ACC112 (cell line): ENCODE data around the gene MPPED2.
A peak's percentile ranks its signal among the peaks of the same experiment; 100 is the strongest.

Experiments used
- H2AFZ ChIP-seq: fragments of 200-600 bp; sonication (generic); one replicate; pipeline ENCODE4 v1.6.0; 2017; ENCODE audit warnings: antibody characterized with exemption, low read length; ENCODE audit not compliant: unreplicated experiment
- H3K27ac ChIP-seq: fragments of 200-600 bp; sonication (generic); 2 replicates; pipeline ENCODE4 v1.5.1; 2014; ENCODE audit warnings: low read depth, mild to moderate bottlenecking, antibody characterized with exemption, low read length, moderate library complexity
- H3K27me3 ChIP-seq: fragments of 200-600 bp; sonication (generic); 2 replicates; pipeline ENCODE4 v1.6.1; 2014; ENCODE audit warnings: mild to moderate bottlenecking, antibody characterized with exemption, low read length, moderate library complexity, mixed read lengths; ENCODE audit not compliant: insufficient read depth
- H3K36me3 ChIP-seq: fragments of 200-600 bp; sonication (generic); 2 replicates; pipeline ENCODE4 v1.6.1; 2016; ENCODE audit warnings: mild to moderate bottlenecking, antibody characterized with exemption, low read length, moderate library complexity, mixed read lengths; ENCODE audit not compliant: insufficient read depth
- H3K4me1 ChIP-seq: fragments of 200-600 bp; sonication (generic); one replicate; pipeline ENCODE4 v1.6.1; 2016; ENCODE audit warnings: low read length, mixed read lengths; ENCODE audit not compliant: insufficient read depth, unreplicated experiment, control insufficient read depth
- H3K4me3 ChIP-seq: fragments of 200-600 bp; sonication (generic); 2 replicates; pipeline ENCODE4 v1.5.1; 2014; ENCODE audit warnings: mild to moderate bottlenecking, low read depth, low read length
- H3K79me2 ChIP-seq: fragments of 200-600 bp; sonication (generic); one replicate; pipeline ENCODE4 v1.6.0; 2016; ENCODE audit warnings: low read length; ENCODE audit not compliant: control insufficient read depth, unreplicated experiment, insufficient read depth

MPPED2 gene, protein sequence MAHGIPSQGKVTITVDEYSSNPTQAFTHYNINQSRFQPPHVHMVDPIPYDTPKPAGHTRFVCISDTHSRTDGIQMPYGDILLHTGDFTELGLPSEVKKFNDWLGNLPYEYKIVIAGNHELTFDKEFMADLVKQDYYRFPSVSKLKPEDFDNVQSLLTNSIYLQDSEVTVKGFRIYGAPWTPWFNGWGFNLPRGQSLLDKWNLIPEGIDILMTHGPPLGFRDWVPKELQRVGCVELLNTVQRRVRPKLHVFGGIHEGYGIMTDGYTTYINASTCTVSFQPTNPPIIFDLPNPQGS

DNA sequence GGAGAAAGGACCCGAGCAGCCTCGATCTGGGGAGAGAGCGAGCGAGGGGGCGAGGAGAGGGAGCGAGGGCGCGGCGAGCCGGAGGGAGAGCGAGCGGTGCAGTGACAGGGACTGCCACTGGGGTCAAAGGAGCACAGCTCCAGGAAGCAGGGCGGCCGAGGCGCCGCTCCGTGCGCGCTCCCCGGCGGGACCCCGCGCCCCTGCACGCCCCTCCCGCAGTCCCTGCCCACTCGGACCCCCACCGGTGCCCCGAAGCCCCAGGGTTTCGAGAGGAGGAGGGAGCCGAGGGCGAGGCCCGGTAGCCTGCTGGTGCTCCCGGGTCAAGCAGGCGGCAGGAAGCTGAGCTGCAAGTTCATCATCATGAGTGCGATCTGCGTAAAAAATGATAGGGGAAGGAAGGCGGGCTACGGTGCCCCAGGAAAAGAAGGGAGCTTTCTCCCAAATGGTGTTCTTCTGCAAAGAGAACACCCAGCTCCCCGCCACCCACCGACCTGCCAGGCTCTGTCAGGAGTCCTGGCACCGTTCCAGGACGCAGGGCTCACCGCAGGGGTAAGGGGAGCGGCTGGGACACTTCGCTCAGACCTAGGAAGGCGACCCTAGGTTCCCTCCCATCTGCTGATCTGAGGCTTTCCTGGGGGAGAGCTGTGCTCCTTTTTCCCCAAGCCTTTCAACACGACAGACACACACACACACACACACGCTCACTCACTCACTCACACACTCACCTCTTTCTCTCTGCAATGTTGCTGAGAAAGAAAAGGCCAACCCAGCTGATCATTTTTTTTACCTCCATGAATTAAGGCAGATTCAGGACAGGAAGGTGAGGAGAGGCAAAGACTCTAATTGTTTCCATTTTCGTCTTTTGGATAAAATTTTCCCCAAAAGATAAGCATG, at the start of gene MPPED2:
Gene MPPED2 (minus strand): TSS at position 103 of the 894 bp plus-strand sequence. CDS start 5,980 bp downstream, outside the sequence.
- H2AFZ ChIP-seq = no peak within 1 kb of the TSS
- no peaks in the 10 kb centered on the region for H3K79me2 ChIP-seq
- H3K36me3 ChIP-seq = no peaks in the 10 kb centered on the region
- no peaks in the 10 kb centered on the region for H3K4me1 ChIP-seq
- no peak within 1 kb of the TSS for H3K27ac ChIP-seq
- 0 out of 2 replicates have a peak within 1 kb of the TSS, but pooled peaks have one; percentile 22 for H3K4me3 ChIP-seq
- peaks cover 80% of the 10 kb centered on the region for H3K27me3 ChIP-seq

DNA sequence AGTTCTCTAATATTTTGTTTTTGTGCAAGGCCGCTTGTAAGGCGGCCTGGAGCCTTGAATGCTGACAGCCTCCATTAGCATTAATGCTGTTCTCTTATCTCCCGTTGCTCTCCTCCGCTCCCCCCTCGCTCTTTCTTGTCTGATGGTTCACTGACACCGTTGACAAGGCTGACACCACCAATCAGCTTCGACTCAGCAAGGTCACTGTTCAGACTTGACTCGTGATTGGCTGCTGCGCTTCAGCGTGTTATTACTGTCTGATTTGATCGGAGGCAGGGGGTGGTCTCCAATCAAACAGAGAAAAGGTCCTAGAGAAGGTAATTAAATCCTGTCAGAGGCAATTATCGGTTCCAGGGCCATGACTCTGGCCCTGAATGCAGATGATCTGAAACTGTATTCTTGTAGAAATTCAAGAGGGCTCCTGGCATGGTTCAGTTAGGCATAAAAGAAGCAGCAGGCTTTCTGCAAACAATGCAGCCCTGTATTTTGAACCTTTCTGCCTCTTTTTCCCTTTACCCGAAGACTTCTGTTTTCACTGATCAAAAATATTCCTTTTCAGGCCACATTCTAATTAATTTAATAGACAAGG, 49.3 kb upstream of the MPPED2 start:
- no peaks in the 10 kb centered on the region for H3K36me3 ChIP-seq
- H3K79me2 ChIP-seq = no peaks in the 10 kb centered on the region
- no peaks in the 10 kb centered on the region for H3K27me3 ChIP-seq
- H3K4me3 ChIP-seq = no peak overlapping the region
- no peak overlapping the region for H3K27ac ChIP-seq
- no peak overlapping the region for H2AFZ ChIP-seq
- H3K4me1 ChIP-seq = no peaks in the 10 kb centered on the region

DNA sequence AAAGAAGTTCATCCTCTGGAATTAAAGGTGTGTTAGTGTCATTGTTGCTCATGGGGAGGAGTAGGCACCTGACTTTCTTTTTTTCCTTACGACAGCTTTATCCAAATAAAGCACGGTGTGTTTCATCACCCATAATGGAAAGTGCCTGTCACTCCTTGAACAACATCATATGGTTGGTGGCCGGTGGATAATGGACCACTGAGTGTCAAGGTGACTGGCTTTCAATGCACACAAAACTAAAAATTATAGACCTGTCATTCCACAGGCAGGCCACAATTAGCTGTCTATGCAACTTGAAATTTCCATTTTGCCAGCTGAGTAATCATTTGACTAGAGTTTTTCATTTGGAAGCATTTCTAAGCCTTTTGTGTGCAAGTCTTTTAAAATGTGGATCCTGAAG, 45.0 kb upstream of the MPPED2 start:
- Histone ChIP-seq H2AFZ (no peak overlapping the region), H3K4me1 (no peaks in the 10 kb centered on the region), H3K4me3 (no peak overlapping the region), H3K79me2 (no peaks in the 10 kb centered on the region), H3K27me3 (no peaks in the 10 kb centered on the region), H3K36me3 (no peaks in the 10 kb centered on the region), H3K27ac (no peak overlapping the region)

DNA sequence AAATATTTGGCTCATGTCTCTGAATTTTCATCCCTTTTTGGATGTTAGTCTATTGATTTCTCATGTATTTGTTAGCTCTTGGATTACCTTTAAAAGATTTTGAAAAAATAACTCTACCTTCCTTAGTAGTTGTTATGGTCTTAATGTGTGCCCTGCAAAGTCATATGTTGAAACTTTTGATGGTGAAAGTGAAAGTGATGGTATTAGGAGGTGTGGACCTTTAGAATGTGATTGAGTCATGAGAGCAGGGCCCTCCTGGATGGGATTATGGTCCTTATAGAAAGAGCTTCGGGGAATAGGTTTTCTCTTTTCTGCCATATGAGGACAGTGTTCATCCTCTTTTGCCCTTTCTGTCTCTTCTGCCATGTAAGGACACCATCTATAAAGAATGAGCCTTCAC, 33.6 kb upstream of the MPPED2 start:
- Histone ChIP-seq H2AFZ (no peak overlapping the region), H3K27ac (no peak overlapping the region), H3K4me3 (no peak overlapping the region), H3K4me1 (no peaks in the 10 kb centered on the region), H3K36me3 (no peaks in the 10 kb centered on the region), H3K27me3 (no peaks in the 10 kb centered on the region), H3K79me2 (no peaks in the 10 kb centered on the region)

DNA sequence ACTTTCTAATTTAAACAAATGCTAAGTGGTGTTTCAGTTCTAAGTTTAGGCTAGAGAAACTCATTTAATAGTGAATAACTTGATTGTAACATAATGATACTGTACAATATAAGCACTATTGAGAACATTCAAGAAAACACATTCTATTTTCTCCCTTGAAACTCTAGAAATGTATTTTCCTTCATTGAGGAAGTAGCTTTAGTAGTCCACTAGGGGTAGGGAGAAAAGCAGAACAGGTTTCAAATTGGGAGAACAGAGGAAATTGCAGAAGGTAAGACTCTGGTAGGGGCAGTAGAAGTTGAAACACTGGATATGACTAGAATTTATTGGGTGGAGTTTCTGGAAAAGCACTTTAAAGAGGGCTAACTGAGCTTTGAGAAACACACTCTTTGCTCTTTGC, 31.6 kb upstream of the MPPED2 start:
- no peaks in the 10 kb centered on the region for H3K36me3 ChIP-seq
- H3K79me2 ChIP-seq = no peaks in the 10 kb centered on the region
- no peak overlapping the region for H2AFZ ChIP-seq
- H3K4me3 ChIP-seq = no peak overlapping the region
- no peaks in the 10 kb centered on the region for H3K27me3 ChIP-seq
- H3K4me1 ChIP-seq = no peaks in the 10 kb centered on the region
- no peak overlapping the region for H3K27ac ChIP-seq

DNA sequence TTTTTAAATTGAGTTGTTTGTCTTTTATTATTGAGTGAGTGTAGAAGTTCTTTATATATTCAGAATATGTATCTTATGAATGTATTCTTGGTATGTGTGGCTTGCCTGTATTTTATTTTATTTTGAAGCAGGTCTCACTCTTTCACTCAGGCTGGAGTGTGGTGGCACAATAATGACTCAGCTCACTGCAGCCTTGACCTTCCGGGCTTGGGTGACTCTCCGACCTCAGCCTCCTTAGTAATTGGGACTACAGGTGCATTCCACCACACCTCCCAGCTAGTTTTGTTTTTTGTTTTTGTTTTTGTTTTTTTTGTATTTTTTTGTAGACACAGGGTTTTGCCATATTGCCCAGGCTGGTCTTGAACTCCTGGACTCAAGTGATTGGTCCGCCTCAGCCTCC, 24.5 kb upstream of the MPPED2 start:
- Histone ChIP-seq H3K4me1 (no peaks in the 10 kb centered on the region), H3K27me3 (no peaks in the 10 kb centered on the region), H3K4me3 (no peak overlapping the region)

DNA sequence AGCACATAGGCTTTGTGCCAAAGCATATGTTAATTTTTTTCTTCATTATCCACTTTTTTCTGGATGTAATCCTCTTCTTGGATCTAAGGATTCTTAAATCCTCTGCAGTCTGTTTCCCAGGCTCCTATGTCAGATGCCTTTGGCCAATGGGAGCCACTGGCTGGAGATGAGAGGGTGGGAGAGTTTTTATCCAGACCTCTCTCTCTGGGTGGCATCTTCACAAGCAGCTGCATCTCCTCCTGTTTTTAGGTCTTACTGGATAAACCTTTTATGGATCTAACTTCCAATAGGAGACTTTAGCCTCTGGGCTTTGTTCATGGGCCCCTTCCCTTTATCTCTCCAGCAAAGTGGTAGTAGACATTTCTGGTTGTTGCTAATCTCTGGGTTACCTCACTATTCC, 22.4 kb upstream of the MPPED2 start:
- Histone ChIP-seq H3K27ac (no peak overlapping the region), H3K4me3 (no peak overlapping the region), H3K79me2 (no peaks in the 10 kb centered on the region), H3K4me1 (no peaks in the 10 kb centered on the region), H3K36me3 (no peaks in the 10 kb centered on the region), H3K27me3 (no peaks in the 10 kb centered on the region), H2AFZ (no peak overlapping the region)

More for the DNA sequence above, 24.5 kb upstream of the MPPED2 start:
- Histone ChIP-seq H2AFZ (no peak overlapping the region), H3K79me2 (no peaks in the 10 kb centered on the region), H3K27ac (no peak overlapping the region), H3K36me3 (no peaks in the 10 kb centered on the region)

DNA sequence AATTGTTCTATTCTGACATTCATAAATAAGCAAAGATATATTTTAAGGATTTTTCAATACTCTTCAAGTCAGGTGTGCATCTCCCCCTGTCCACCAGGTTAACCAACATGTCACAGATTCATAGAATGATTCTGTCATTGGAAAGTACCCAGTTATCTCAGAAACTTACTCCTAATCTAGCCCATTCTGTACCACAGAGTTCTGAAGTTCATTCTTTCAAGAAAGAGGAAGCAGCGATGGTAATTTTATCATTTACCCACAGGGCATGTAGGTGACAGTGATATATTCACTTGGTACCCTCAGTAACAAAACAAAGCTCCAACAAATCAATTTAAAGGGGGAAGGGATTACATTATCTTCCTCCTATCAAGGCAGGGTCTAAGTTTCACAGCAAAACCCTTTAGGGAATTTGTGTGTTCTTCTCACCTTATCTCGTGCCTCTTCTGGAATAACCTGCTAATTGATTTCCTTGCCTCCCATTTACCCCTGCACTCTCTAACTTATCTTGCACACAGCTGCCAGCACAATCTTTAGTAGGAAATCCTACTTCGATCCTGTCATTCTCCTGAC, 19.0 kb upstream of the MPPED2 start:
- H2AFZ ChIP-seq = no peak overlapping the region
- H3K36me3 ChIP-seq = no peaks in the 10 kb centered on the region
- H3K79me2 ChIP-seq = no peaks in the 10 kb centered on the region
- H3K27me3 ChIP-seq = no peaks in the 10 kb centered on the region
- no peak overlapping the region for H3K4me3 ChIP-seq
- H3K27ac ChIP-seq = no peak overlapping the region
- H3K4me1 ChIP-seq = no peaks in the 10 kb centered on the region

DNA sequence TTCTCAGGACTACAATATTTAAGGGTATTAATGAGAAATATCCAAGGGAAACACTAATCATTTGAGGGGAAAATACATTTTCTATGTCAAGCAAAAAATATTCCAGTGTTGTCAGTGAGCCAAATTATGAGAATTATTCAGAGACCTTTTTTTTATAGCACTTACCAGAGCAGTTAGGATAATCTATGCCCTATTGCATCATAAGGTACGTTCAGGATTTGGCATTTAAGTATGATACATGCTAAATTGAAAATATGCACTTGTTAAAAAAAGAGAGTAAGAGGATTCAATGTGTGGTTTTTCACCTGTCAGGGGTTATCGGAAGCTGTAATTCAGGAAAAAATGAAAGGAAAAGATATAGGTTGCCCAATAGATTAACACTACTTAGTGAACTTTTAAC, 17.2 kb upstream of the MPPED2 start:
- H3K36me3 ChIP-seq = no peaks in the 10 kb centered on the region

DNA sequence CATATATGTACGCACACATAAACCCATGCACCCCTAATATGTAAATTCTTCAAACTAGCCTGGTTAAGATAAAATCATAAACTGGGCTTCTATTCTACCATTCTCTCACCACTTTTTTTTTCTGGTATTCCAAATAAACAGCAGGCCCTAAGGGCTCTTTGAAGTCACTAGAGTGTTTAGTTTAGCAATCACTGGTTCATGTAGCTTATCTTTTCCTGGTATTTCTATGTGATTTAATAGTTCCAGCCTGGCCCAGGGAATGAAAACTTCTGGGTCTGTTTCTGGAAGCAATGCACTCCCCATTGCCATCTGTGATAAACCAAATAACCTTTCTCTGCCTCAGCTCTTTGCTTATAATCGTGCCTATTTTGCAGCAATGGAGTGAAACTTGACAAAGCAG, 10.7 kb upstream of the MPPED2 start:
- H3K36me3 ChIP-seq = no peaks in the 10 kb centered on the region
- H3K4me3 ChIP-seq = no peak overlapping the region
- no peaks in the 10 kb centered on the region for H3K27me3 ChIP-seq
- no peak overlapping the region for H2AFZ ChIP-seq
- H3K4me1 ChIP-seq = no peaks in the 10 kb centered on the region
- H3K27ac ChIP-seq = no peak overlapping the region
- H3K79me2 ChIP-seq = no peaks in the 10 kb centered on the region

More for the DNA sequence above, 17.2 kb upstream of the MPPED2 start:
- Histone ChIP-seq H3K79me2 (no peaks in the 10 kb centered on the region), H3K27ac (no peak overlapping the region), H3K4me1 (no peaks in the 10 kb centered on the region), H3K4me3 (no peak overlapping the region), H3K27me3 (no peaks in the 10 kb centered on the region), H2AFZ (no peak overlapping the region)
